HepG2 (cell line): ENCODE measurements around the gene CYP11A1. TPM values are rescaled to one million over a fixed set of nuclear protein-coding genes. Genes with fewer than 3 reads are reported as not detected.

ENCODE experiments used
- ZBTB37 ChIP-seq: sonication (generic); formaldehyde crosslinking; IDR thresholded peaks from 2 replicates; pipeline ENCODE4 v1.4.0; 2020; ENCODE audit warnings: mild to moderate bottlenecking, missing genetic modification reagents
- ZNF142 ChIP-seq: sonication (generic); formaldehyde crosslinking; IDR thresholded peaks from 2 replicates; pipeline ENCODE4 v1.4.0; 2020; ENCODE audit warnings: missing genetic modification reagents
- polyA plus RNA-seq, 8 experiments: library from polyadenylated mRNA; depleted of rRNA in 3 of 8; stranded (reverse) in 7 of 8; unstranded in 1 of 8; fragments of >200 nt; fragmentation: Illumina TruSeq in 4 of 8; extraction: Trizol in 4 of 8; gene quantifications; 2 replicates each; pipeline versions ENCODE4 v1.2.1 to v1.2.3, GENCODE V29; 2011 to 2016; ENCODE audit warnings: low read depth in 4 of 8, missing spikeins in 1 of 8, mixed read lengths in 1 of 8; ENCODE audit not compliant: insufficient read depth in 1 of 8
- total RNA-seq, 5 experiments: library from RNA; depleted of rRNA; stranded (reverse); fragments of >200 nt; fragmentation: Illumina TruSeq; extraction: Trizol; gene quantifications; 2 replicates each; pipeline ENCODE4 v1.2.3, GENCODE V29; 2016; ENCODE audit warnings: low read depth in 1 of 5
- TF ChIP-seq, protein P1 (sequence below): sonication (generic); formaldehyde crosslinking; IDR thresholded peaks from 2 replicates; pipeline ENCODE4 v1.4.0; 2020; ENCODE audit warnings: missing genetic modification reagents
- TF ChIP-seq, protein P2 (sequence below): sonication (generic); formaldehyde crosslinking; IDR thresholded peaks from 2 replicates; pipeline ENCODE4 v1.8.1; 2023; ENCODE audit warnings: missing genetic modification reagents, mild to moderate bottlenecking, borderline replicate concordance

The CYP11A1 gene
- total and polyA plus RNA-seq, 2 of the 13 experiments (the other 11 are each of a cell fraction or from before 2014, with no cell fraction given) = 0.66 to 0.92 TPM

DNA sequence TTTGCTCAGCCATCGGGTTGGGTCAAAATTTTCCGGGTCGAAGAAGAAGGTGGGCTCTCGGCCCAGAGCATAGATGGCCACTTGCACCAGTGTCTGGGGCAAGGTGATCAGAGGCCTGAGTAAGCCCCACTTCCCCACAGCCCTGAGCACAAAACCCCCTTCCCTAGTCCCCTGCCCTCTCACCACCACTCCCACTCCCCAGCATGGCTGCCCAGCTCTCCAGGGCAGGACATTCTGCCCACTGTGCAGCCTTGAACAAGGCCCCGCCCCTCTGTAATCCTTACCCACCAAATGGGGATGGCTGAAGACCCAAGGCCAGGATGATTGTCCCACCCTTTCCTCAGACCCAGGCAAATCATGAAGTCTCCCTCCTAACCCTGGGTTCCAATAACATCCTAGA, 28.8 kb downstream of the CYP11A1 start (continued):
- TF ChIP-seq ZNF142 (CRISPR knock-in tag) (no peak), ZBTB37 (CRISPR knock-in tag) (no peak)
- TF ChIP-seq, protein P1, sequence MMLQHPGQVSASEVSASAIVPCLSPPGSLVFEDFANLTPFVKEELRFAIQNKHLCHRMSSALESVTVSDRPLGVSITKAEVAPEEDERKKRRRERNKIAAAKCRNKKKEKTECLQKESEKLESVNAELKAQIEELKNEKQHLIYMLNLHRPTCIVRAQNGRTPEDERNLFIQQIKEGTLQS = no peak
- TF ChIP-seq, protein P2, sequence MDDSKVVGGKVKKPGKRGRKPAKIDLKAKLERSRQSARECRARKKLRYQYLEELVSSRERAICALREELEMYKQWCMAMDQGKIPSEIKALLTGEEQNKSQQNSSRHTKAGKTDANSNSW = no peak
